HG03354 (cell line): Measurements from ENCODE around the gene CCDC201.
"Not testable (repeated sequence)": the region's sequence is repeated elsewhere in the genome, so short reads cannot be mapped to it uniquely, and the experiment has no call there.

Experiments used
- ATAC-seq: cut with Tn5 transposase; IDR thresholded peaks from one replicate; pipeline ENCODE4 v1.9.1; 2021; ENCODE audit warnings: mild to moderate bottlenecking; ENCODE audit not compliant: unreplicated experiment, poor library complexity, severe bottlenecking

The CCDC201 gene

DNA sequence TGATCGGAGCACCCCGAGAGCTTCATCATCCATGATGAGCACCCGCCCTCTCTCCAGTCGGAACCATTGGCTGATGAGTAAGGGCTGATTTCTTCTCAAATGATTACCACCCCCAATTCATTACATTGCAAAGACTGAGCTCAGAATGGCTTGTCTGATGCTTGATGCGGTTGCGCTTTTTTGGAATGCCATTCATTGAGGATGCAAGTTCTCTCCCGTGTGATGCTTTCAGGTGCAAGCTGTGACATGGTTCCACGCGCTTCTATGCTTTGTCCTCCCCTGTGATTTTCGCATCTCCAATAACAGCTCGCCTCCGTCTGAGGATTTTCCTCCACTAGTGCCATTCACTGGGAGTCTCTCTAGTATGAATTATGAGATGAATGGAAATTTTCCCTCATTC is 43.0 kb downstream of the CCDC201 start:
- ATAC-seq: not testable (repeated sequence)

DNA sequence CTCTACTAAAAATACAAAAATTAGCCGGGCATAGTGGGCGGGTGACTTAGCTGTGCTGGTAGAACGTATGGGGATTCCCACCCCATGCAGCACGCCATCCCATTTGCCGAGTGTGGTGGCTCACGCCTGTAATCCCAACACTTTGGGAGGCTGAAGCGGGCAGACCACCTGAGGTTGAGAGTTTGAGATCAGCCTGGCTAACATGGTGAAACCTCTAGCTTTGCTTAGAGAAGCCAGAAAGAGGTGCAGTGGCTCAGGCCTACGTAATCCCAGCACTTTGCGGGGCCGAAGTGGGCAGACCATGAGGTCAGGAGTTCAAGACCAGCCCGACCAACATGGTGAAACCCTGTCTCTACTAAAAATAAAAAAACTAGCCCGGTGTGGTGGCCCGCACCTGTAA is 45.2 kb downstream of the CCDC201 start:
- ATAC-seq: not testable (repeated sequence)

DNA sequence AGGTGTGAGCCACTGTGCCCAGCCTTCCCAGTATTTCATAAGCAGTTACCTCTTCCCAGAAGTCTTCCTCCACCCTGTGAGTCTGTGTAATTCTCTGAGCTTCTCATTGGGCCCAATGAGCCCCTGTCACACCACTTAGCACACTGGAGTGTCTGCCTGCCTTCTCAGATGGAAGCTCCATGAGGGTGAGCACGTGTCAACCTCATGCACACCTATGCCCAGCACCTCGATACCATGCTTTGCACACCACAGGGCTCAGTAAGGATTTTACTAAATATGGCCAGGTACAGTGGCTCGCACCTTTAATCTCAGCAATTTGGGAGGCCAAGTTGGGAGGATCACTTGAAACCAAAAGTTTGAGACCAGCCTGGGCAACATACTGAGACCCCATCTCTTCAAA is 46.3 kb downstream of the CCDC201 start:
- not testable (repeated sequence) for ATAC-seq

DNA sequence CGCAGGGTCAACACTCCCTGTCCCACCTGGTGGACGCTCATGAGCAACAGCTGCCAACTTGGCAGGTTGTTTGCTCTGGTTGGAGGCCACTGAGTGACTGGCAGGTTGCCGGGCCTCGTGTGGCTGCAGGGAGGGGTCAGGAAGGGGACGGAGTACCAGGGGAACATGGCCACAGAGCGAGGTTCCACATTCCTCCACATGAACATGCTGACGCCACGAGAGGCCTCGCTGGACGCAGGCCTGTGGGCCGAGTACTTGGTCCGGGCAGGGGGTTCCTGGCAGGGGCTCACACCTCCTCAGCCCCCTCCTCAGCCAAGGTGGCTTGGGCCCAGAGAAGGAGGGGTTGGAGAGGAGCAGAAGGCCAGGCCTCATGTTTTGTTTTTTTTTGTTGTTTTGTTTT is 54.1 kb downstream of the CCDC201 start:
- not testable (repeated sequence) for ATAC-seq

DNA sequence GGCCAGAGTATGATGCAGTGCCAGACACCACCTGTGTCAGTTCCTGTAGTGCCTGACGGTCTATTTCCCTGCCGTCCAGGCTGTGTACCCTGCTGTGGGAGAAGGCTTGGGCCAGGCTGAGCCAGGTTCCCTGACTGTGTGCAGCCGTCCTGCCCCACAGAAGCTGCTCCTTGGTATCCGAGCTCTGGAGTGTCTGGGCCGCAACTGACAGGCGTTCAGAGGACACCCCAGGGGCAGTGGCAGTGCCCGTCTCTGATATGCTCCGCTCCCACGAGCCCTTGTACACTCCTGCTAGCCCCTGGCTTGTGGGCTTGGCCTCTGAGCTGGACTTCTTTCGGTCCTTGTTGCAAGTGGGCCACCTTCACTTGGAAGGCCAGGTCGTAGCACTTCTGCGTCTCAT is 55.0 kb downstream of the CCDC201 start:
- not testable (repeated sequence) for ATAC-seq

DNA sequence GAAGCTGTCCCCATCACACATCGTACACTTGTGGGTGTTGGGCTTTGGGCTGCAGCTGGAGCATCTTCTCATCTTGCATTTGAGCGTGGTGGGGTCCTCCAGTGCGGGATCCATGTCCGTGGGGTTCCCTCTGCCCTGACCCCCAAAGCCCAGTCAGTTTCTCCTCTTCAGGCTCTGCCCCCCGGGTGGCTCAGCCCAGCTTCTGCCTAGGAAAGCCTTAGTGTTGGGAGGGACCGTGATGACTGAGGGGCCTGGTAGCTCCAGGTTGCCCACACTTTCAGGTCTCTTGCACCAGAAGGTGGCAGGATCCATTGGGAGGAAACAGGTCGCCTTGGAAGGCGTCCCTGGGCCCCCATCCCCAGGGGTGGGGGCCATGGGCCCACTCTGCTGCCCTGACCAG is 55.9 kb downstream of the CCDC201 start:
- ATAC-seq: not testable (repeated sequence)

DNA sequence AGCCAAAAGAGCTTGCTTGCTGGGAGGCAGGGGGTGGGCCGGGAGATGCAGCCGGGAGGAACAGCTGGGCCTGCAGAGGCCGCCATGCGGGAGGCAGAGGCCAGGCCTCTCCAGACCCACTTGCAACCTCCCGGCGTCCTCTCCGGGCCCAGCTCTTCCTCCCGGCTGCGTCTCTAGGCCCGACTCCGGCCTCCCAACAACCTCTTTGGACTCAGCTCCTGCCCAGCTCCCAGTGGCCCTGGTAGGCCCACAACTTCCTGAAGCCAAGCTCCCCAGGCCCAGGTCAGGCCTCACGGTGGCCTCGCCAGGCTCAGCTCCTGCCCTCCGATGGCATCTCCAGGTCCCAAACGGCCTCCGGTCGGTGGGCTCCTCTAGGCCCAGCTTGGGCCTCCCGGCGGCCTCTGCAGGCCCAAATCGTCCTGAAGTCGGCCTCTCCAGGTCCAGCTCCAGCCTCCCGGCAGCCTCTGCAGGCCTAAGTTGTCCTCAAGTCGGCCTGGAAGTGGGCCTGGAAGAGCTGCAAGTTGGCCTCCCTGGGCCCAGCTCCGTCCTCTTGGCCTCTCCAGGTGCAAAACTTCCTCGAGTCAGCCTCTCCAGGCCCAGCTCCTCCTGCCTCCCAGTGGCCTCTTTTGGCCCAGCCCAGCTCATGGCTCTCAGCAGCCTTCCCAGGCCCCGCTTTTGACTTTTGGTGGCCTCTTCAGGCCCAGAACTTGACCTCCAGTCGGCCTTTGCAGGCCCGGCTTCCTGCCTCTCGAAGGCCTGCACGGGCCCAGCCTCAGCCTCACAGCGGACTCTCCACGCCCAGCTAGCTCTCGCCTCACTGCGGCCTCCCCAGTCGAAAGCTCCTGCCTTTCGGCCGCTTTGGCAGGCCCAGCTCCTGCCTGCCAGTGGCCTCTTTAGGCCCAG is 58.4 kb downstream of the CCDC201 start:
- ATAC-seq: not testable (repeated sequence)

DNA sequence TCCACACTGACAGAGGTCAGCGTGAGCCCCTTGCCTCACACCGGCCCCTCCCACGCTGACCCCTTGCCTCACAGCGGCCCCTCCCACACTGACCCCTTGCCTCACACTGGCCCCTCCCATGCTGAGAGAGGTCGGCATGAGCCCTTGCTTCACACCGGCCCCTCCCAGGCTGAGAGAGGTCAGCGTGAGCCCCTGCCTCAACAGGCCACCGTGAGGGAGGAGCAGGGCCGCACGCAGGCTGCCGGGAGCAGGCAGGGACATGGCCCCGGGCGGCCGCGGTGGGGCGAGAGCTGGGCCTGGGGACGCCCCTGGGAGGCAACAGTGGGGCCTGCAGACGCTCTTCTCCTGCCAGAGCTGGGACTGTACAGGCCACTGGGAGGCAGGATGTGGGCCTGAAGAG is 59.1 kb downstream of the CCDC201 start:
- ATAC-seq: not testable (repeated sequence)

DNA sequence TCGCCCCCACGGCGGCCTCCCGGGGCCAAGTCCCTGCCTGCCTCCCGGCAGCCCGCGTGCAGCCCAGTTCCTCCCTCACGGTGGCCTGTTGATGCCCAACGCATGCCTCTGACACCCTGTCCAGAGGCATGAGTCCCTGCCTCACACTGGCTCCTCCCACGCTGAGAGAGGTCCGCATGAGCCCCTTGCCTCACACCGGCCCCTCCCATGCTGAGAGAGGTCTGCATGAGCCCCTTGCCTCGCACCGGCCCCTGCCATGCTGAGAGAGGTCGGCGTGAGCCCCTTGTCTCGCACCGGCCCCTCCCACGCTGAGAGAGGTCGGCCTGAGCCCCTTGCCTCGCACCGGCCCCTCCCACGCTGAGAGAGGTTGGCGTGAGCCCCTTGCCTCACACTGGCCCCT is 59.9 kb downstream of the CCDC201 start:
- no peak for ATAC-seq

DNA sequence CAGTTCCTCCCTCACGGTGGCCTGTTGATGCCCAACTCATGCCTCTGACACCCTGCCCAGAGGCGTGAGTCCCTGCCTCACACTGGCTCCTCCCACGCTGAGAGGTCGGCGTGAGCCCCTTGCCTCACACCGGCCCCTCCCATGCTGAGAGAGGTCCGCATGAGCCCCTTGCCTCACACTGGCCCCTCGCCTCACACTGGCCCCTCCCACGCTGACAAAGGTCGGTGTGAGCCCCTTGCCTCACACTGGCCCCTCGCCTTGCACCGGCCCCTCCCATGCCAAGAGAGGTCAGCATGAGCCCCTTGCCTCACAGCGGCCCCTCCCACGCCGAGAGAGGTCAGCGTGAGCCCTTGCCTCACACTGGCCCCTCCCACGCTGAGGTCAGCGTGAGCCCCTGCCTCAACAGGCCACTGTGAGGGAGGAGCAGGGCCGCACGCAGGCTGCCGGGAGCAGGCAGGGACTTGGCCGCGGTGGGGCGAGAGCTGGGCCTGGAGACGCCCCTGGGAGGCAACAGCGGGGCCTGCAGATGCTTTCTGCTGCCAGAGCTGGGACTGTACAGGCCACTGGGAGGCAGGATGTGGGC is 61.1 kb downstream of the CCDC201 start:
- ATAC-seq: not testable (repeated sequence)

DNA sequence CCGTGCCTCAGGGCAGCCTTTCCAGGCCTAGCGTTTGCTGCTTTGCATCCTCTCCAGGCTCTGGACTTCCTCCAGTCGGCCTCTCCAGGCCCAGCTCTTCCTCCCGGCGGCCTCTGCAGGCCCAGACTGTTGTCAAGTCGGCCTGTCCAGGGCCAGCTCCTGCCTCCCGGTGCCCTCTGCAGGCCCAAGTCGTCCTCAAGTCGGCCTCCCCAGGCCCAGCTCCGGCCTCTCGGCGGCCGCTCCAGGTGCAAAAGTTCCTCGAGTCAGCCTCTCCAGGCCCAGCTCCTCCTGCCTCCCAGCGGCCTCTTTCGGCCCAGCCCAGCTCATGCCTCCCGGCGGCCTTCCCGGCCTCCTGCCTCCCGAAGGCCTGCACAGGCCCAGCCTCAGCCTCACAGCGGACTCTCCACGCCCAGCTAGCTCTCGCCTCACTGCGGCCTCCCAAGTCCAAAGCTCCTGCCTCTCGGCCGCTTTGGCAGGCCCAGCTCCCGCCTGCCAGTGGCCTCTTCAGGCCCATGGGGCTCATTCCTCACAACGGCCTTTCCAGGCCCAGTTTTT is 62.4 kb downstream of the CCDC201 start:
- ATAC-seq: not testable (repeated sequence)
